Panc1 (cell line): Measurements from ENCODE around the gene AVL9. TPM values are rescaled to one million over a fixed set of nuclear protein-coding genes. Genes with fewer than 3 reads are reported as not detected.

Source experiments
- ATAC-seq: fragments of 200-7000 bp; cut with Tn5 transposase; 2 replicates; pipeline ENCODE4 v1.9.1; 2020; ENCODE audit warnings: mild to moderate bottlenecking, moderate library complexity
- BruUV-seq: library from RNA; stranded (reverse); fragments of 400-500 nt; replicated peaks from 2 replicates; lab custom pipeline; 2021; lab: Mats Ljungman, UMichigan
- CTCF ChIA-PET: fragments of 300-600 bp; sonication (Branson Sonifier 250); formaldehyde crosslinking; loops from one replicate; lab custom pipeline; 2022; ENCODE audit warnings: antibody characterized with exemption; lab: Charles Lee
- POLR2A ChIA-PET: fragments of 300-600 bp; sonication (Branson Sonifier 250); formaldehyde crosslinking; loops from one replicate; lab custom pipeline; 2022; ENCODE audit warnings: antibody characterized with exemption; lab: Charles Lee
- DNase-seq: peaks from one replicate; pipeline ENCODE4 v3.0.0-alpha.2; 2010; ENCODE audit warnings: low read depth, low spot score
- H3K27ac ChIP-seq: 2 replicates; pipeline ENCODE4 v1.5.1; 2011; ENCODE audit warnings: mild to moderate bottlenecking, low read length, inconsistent platforms
- H3K27me3 ChIP-seq: fragments of 200-500 bp; sonication (Bioruptor generic); 2 replicates; pipeline ENCODE4 v1.6.0; 2014; ENCODE audit warnings: low read length, inconsistent platforms; ENCODE audit not compliant: control insufficient read depth, insufficient read depth
- H3K36me3 ChIP-seq: fragments of 200-500 bp; sonication (Bioruptor generic); 2 replicates; pipeline ENCODE4 v1.5.1; 2014; ENCODE audit warnings: inconsistent platforms, mild to moderate bottlenecking, low read length, moderate library complexity; ENCODE audit not compliant: control insufficient read depth, insufficient read depth
- H3K4me1 ChIP-seq: 2 replicates; pipeline ENCODE4 v1.5.1; 2011; ENCODE audit warnings: inconsistent platforms, mild to moderate bottlenecking, low read length, moderate library complexity; ENCODE audit not compliant: control insufficient read depth, insufficient read depth
- H3K4me3 ChIP-seq, 2 experiments: 2 replicates each; pipeline ENCODE4 v1.5.1; 2011 to 2012; ENCODE audit warnings: low read depth in 2 of 2, low read length in 2 of 2, mild to moderate bottlenecking in 2 of 2, inconsistent platforms in 1 of 2, moderate library complexity in 1 of 2
- H3K9me3 ChIP-seq: fragments of 200-500 bp; sonication (Bioruptor generic); 2 replicates; pipeline ENCODE4 v1.5.1; 2014; ENCODE audit warnings: low read depth, mild to moderate bottlenecking, inconsistent platforms, low read length, moderate library complexity; ENCODE audit not compliant: control insufficient read depth, insufficient read depth
- CTCF ChIP-seq: fragments of 450-650 bp; IDR thresholded peaks from 2 replicates; pipeline ENCODE4 v1.5.1; 2017; ENCODE audit warnings: mild to moderate bottlenecking
- POLR2AphosphoS5 ChIP-seq: IDR thresholded peaks from 2 replicates; pipeline ENCODE4 v1.6.1; 2012; ENCODE audit warnings: mild to moderate bottlenecking, low read depth, low read length, moderate library complexity
- REST ChIP-seq, 2 experiments: IDR thresholded peaks; 2 replicates each; pipeline ENCODE4 v1.6.1; 2011 to 2012; ENCODE audit warnings: low read depth in 2 of 2, control low read depth in 1 of 2, low read length in 1 of 2, mild to moderate bottlenecking in 1 of 2, moderate library complexity in 1 of 2; ENCODE audit not compliant: insufficient read depth in 1 of 2
- SIN3A ChIP-seq: IDR thresholded peaks from 2 replicates; pipeline ENCODE4 v1.6.1; 2012; ENCODE audit warnings: low read depth, mild to moderate bottlenecking, low read length, moderate library complexity, borderline replicate concordance; ENCODE audit not compliant: insufficient read depth
- TCF7L2 ChIP-seq: IDR thresholded peaks from 2 replicates; pipeline ENCODE4 v1.6.1; 2011; ENCODE audit warnings: mild to moderate bottlenecking, low read depth, low read length, inconsistent platforms
- in situ Hi-C: cut with HindIII; loops from 2 replicates; pipeline ENCODE4 v1.10.0; 2016; ENCODE audit warnings: low sequenced_read_pairs, low pct_unique_long_range_greater_than_20kb
- intact Hi-C: fragments of 100-400 bp; cut with micrococcal nuclease; formaldehyde crosslinking; loops from one replicate; pipeline ENCODE4 v1.10.0; 2022; ENCODE audit not compliant: unreplicated experiment
- total RNA-seq: library from RNA; stranded (reverse); gene quantifications from one replicate; pipeline ENCODE4 v1.2.1, GENCODE V29; 2021; ENCODE audit not compliant: unreplicated experiment

AVL9 gene
- total RNA-seq, 1 experiment from 2014 or later: 66.6 TPM

GRCh38 chr7:32524631-32525030, 29.3 kb downstream of the AVL9 start:
- intact Hi-C loops: no loop called here
- CTCF ChIA-PET: no interaction called here
- H3K27me3 ChIP-seq: no peaks in the 10 kb centered on the region
- TF ChIP-seq POLR2AphosphoS5 (no peak), TCF7L2 (no peak), CTCF (no peak), SIN3A (no peak), REST (IDR thresholded peaks at IDR 0.05; ENCODE audit: insufficient read depth in 1 of 2, low read depth in 2 of 2, low read length in 1 of 2) (no peak)
- H3K4me3 ChIP-seq: no peak overlapping the region
- in situ Hi-C loops: no loop called here
- H3K27ac ChIP-seq: no peak overlapping the region
- POLR2A ChIA-PET: interaction anchor here (0.5 kb wide), 1 partner anchor 8 kb away, joined by 5 read pairs; no protein-coding TSS in a partner anchor
- no peaks in the 10 kb centered on the region for H3K36me3 ChIP-seq
- DNase-seq: no peak
- BruUV-seq: no TSS peak
- no peak for ATAC-seq
- H3K9me3 ChIP-seq: peaks cover 11% of the 10 kb centered on the region; the same call in 1 of the 2 replicates
- H3K4me1 ChIP-seq: no peaks in the 10 kb centered on the region

GRCh38 chr7:32525839-32526238, 30.6 kb downstream of the AVL9 start:
- H3K27me3 ChIP-seq: no peaks in the 10 kb centered on the region
- intact Hi-C loops: no loop called here
- no peak for TF ChIP-seq SIN3A
- no peak for TF ChIP-seq CTCF
- no peak for TF ChIP-seq POLR2AphosphoS5
- no peak for TF ChIP-seq TCF7L2
- TF ChIP-seq REST (IDR thresholded peaks at IDR 0.05; ENCODE audit: insufficient read depth in 1 of 2, low read depth in 2 of 2, low read length in 1 of 2): no peak
- H3K9me3 ChIP-seq: no peaks in the 10 kb centered on the region; the same call in 1 of the 2 replicates
- POLR2A ChIA-PET: no interaction called here
- CTCF ChIA-PET: no interaction called here
- DNase-seq (no peak), ATAC-seq (no peak)
- in situ Hi-C loops: no loop called here
- BruUV-seq: no TSS peak
- no peaks in the 10 kb centered on the region for H3K4me1 ChIP-seq
- no peak overlapping the region for H3K4me3 ChIP-seq
- H3K27ac ChIP-seq: no peak overlapping the region
- no peaks in the 10 kb centered on the region for H3K36me3 ChIP-seq
